Testis (tissue), 2 donors: ENCODE measurements around the gene GSG1L.

ENCODE experiments used
- POLR2A ChIP-seq: fragments of 450-650 bp; IDR thresholded peaks from one replicate; pipeline ENCODE4 v1.6.1; 2017; ENCODE audit warnings: antibody characterized with exemption, mild to moderate bottlenecking, moderate library complexity
- TF ChIP-seq, protein P1 (sequence below), 3 experiments: fragments of 450-650 bp in 2 of 3; fragments of 200-600 bp in 1 of 3; sonication (generic) in 1 of 3; IDR thresholded peaks; one replicate each; pipeline ENCODE4 v1.5.1; 2016 to 2019; ENCODE audit warnings: antibody characterized with exemption in 3 of 3, mild to moderate bottlenecking in 2 of 3, moderate library complexity in 1 of 3

DNA sequence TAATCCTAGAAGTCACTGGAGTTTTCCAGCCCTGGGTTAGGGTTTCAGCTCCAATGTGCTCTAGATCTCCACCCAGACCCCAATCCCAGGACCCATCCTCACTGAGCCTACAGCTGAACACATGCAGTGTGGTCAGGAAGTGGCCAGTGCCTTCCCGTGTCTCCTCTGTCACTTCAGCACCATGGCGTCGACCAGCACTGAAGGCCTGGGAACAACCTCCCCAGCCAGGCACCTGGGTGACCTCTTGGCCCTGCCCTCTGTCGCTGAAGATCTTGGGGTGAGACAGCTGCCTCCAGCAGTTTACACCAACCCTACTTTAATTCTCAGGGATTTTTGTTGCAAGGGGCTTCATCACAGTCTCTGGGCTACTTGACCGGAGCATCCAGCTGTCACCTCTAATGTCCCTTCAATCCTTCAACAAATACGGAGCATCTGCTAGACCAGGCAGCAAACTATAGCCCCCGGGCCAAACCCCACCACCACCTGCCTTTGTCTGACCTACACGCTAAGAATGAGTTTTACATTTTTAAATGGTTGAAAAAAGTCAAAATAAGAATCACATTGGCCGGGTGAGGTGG, 18.0 kb upstream of the GSG1L start:
- TF ChIP-seq, protein P1, sequence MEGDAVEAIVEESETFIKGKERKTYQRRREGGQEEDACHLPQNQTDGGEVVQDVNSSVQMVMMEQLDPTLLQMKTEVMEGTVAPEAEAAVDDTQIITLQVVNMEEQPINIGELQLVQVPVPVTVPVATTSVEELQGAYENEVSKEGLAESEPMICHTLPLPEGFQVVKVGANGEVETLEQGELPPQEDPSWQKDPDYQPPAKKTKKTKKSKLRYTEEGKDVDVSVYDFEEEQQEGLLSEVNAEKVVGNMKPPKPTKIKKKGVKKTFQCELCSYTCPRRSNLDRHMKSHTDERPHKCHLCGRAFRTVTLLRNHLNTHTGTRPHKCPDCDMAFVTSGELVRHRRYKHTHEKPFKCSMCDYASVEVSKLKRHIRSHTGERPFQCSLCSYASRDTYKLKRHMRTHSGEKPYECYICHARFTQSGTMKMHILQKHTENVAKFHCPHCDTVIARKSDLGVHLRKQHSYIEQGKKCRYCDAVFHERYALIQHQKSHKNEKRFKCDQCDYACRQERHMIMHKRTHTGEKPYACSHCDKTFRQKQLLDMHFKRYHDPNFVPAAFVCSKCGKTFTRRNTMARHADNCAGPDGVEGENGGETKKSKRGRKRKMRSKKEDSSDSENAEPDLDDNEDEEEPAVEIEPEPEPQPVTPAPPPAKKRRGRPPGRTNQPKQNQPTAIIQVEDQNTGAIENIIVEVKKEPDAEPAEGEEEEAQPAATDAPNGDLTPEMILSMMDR (IDR thresholded peaks at IDR 0.05): no peak
- TF ChIP-seq POLR2A: no peak
